HEK293T (cell line): Measurements from ENCODE around the gene GRIA4.

Experiments used
- ARNT ChIP-seq: fragments of 450-650 bp; IDR thresholded peaks from 2 replicates; pipeline ENCODE4 v1.6.1; 2017; ENCODE audit warnings: mild to moderate bottlenecking
- CTBP1 ChIP-seq: fragments of 450-650 bp; IDR thresholded peaks from 2 replicates; pipeline ENCODE4 v1.6.1; 2016; ENCODE audit warnings: borderline replicate concordance
- ELF4 ChIP-seq: fragments of 450-650 bp; IDR thresholded peaks from 2 replicates; pipeline ENCODE4 v1.6.1; 2017; ENCODE audit warnings: antibody characterized with exemption
- FOXA1 ChIP-seq: fragments of 450-650 bp; IDR thresholded peaks from 2 replicates; pipeline ENCODE4 v1.6.1; 2016; ENCODE audit warnings: mild to moderate bottlenecking
- NFRKB ChIP-seq: fragments of 450-650 bp; IDR thresholded peaks from 2 replicates; pipeline ENCODE4 v1.6.1; 2016; ENCODE audit warnings: mild to moderate bottlenecking, moderate library complexity
- SP1 ChIP-seq: fragments of 450-650 bp; IDR thresholded peaks from 2 replicates; pipeline ENCODE4 v1.6.1; 2017
- SUZ12 ChIP-seq: fragments of 450-650 bp; IDR thresholded peaks from 2 replicates; pipeline ENCODE4 v1.6.1; 2016; ENCODE audit warnings: mild to moderate bottlenecking
- TARDBP ChIP-seq: fragments of 450-650 bp; IDR thresholded peaks from 2 replicates; pipeline ENCODE4 v1.6.1; 2016
- ZNF384 ChIP-seq: fragments of 450-650 bp; IDR thresholded peaks from 2 replicates; pipeline ENCODE4 v1.6.1; 2016
- TF ChIP-seq, protein P1 (sequence below): fragments of 450-650 bp; IDR thresholded peaks from 2 replicates; pipeline ENCODE4 v1.6.1; 2016

DNA sequence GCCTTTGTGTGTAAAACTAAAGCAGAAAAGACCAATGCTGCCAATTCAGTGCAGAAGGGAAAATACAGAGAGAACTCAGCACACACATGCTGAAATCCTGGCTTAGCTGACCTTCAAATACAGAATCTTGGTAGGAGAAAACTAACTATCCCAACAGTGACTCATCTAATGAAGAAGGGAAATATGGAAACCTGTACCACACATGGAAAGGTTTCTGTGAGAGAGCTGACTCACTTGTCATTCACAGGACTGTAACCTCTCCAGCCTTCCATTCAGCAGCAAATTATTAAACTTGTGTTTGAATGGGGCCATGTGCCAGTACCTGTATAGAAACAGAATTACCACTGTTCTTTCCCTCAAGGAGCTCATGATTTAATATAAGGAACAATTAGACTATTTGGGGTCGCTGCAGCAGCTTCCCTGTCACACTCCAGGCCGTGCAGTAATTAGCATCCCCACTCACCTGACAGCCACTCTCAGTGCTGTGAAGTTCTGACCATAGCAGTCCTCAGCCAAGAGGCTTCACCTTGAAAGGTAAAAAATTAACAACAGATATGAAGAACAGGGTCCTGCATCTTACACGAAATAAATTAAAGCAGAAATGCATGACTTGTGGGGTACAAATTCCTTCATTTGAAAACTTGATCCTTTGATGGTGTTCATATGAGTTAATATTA, 358.3 kb downstream of the GRIA4 start:
- TF ChIP-seq ZNF384 (no peak), FOXA1 (no peak), SP1 (no peak), ARNT (no peak), TARDBP (no peak), SUZ12 (no peak), ELF4 (no peak), CTBP1 (no peak), NFRKB (no peak)
- TF ChIP-seq, protein P1, sequence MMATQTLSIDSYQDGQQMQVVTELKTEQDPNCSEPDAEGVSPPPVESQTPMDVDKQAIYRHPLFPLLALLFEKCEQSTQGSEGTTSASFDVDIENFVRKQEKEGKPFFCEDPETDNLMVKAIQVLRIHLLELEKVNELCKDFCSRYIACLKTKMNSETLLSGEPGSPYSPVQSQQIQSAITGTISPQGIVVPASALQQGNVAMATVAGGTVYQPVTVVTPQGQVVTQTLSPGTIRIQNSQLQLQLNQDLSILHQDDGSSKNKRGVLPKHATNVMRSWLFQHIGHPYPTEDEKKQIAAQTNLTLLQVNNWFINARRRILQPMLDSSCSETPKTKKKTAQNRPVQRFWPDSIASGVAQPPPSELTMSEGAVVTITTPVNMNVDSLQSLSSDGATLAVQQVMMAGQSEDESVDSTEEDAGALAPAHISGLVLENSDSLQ, result no peak
